DOHH2 (cell line): ENCODE results near the gene DEFB131A.
"Not testable (repeated sequence)": the region's sequence is repeated elsewhere in the genome, so short reads cannot be mapped to it uniquely, and the experiment has no call there.

Experiments
- H3F3A ChIP-seq: fragments of 200-600 bp; sonication (generic), shearing (Covaris generic); 2 replicates; pipeline ENCODE4 v1.6.0; 2016; ENCODE audit warnings: antibody characterized with exemption, mild to moderate bottlenecking; ENCODE audit not compliant: control insufficient read depth, insufficient read depth
- H3K27ac ChIP-seq: fragments of 200-600 bp; sonication (generic); 2 replicates; pipeline ENCODE4 v1.5.1; 2014; ENCODE audit warnings: low read depth, mild to moderate bottlenecking, low read length, moderate library complexity
- H3K27me3 ChIP-seq: fragments of 200-600 bp; sonication (generic); 2 replicates; pipeline ENCODE4 v1.6.1; 2014; ENCODE audit warnings: mild to moderate bottlenecking, low read length, mixed read lengths; ENCODE audit not compliant: control insufficient read depth
- H3K36me3 ChIP-seq: fragments of 200-600 bp; sonication (generic); 2 replicates; pipeline ENCODE4 v1.6.1; 2014; ENCODE audit warnings: mild to moderate bottlenecking, low read length, moderate library complexity, mixed read lengths; ENCODE audit not compliant: control insufficient read depth
- H3K4me1 ChIP-seq: fragments of 200-600 bp; sonication (generic); 2 replicates; pipeline ENCODE4 v1.6.1; 2014; ENCODE audit warnings: mild to moderate bottlenecking, low read length, mixed read lengths; ENCODE audit not compliant: control insufficient read depth
- H3K4me2 ChIP-seq: fragments of 200-600 bp; sonication (generic); 2 replicates; pipeline ENCODE4 v1.6.0; 2014; ENCODE audit warnings: mild to moderate bottlenecking, low read length, moderate library complexity
- H3K4me3 ChIP-seq: fragments of 200-600 bp; sonication (generic); 2 replicates; pipeline ENCODE4 v1.5.1; 2014; ENCODE audit warnings: mild to moderate bottlenecking, low read length, mixed read lengths
- H3K79me2 ChIP-seq: fragments of 200-600 bp; sonication (generic); 2 replicates; pipeline ENCODE4 v1.6.1; 2014; ENCODE audit warnings: mild to moderate bottlenecking, low read length, mixed read lengths; ENCODE audit not compliant: control insufficient read depth
- H3K9me2 ChIP-seq: fragments of 200-600 bp; sonication (generic); replicated peaks from 2 replicates; pipeline ENCODE4 v1.6.1; 2014; ENCODE audit warnings: mild to moderate bottlenecking, low read length, mixed read lengths; ENCODE audit not compliant: control insufficient read depth
- H3K9me3 ChIP-seq: fragments of 200-600 bp; sonication (generic); 2 replicates; pipeline ENCODE4 v1.6.1; 2014; ENCODE audit warnings: antibody characterized with exemption, low read length, mixed read lengths; ENCODE audit not compliant: control insufficient read depth, insufficient read depth
- H4K20me1 ChIP-seq: fragments of 200-600 bp; sonication (generic); 2 replicates; pipeline ENCODE4 v1.6.0; 2014; ENCODE audit warnings: low read depth, mild to moderate bottlenecking, antibody characterized with exemption, low read length, moderate library complexity; ENCODE audit not compliant: control insufficient read depth, insufficient read depth

Gene DEFB131A

GRCh38 chr4:9482871-9483270, 38.7 kb downstream of the DEFB131A start:
- not testable (repeated sequence) for H3K36me3 ChIP-seq, H3K27ac ChIP-seq, H3K9me2 ChIP-seq, H3K27me3 ChIP-seq, H3K9me3 ChIP-seq, H3K4me2 ChIP-seq, H3K79me2 ChIP-seq, H3F3A ChIP-seq, H3K4me1 ChIP-seq, H3K4me3 ChIP-seq, H4K20me1 ChIP-seq

- H4K20me1 ChIP-seq, H3K27me3 ChIP-seq, H3K9me2 ChIP-seq, H3K4me3 ChIP-seq, H3K79me2 ChIP-seq, H3K27ac ChIP-seq, H3K4me2 ChIP-seq, H3K36me3 ChIP-seq, H3F3A ChIP-seq, H3K4me1 ChIP-seq, H3K9me3 ChIP-seq: not testable (repeated sequence)
Measured at GRCh38 chr4:9483682-9484081, 39.5 kb downstream of the DEFB131A start.

GRCh38 chr4:9486880-9487279, 42.7 kb downstream of the DEFB131A start:
- H3K27ac ChIP-seq, H4K20me1 ChIP-seq, H3K79me2 ChIP-seq, H3F3A ChIP-seq, H3K9me3 ChIP-seq, H3K4me2 ChIP-seq, H3K36me3 ChIP-seq, H3K27me3 ChIP-seq, H3K9me2 ChIP-seq, H3K4me1 ChIP-seq, H3K4me3 ChIP-seq: not testable (repeated sequence)

- H3K9me3 ChIP-seq, H3K36me3 ChIP-seq, H3K27ac ChIP-seq, H3K27me3 ChIP-seq, H3K9me2 ChIP-seq, H3K4me2 ChIP-seq, H3K4me3 ChIP-seq, H3K79me2 ChIP-seq, H3F3A ChIP-seq, H4K20me1 ChIP-seq, H3K4me1 ChIP-seq: not testable (repeated sequence)
Measured at GRCh38 chr4:9488796-9489195, 44.6 kb downstream of the DEFB131A start.

- not testable (repeated sequence) for H3K9me3 ChIP-seq, H3K27ac ChIP-seq, H3K4me2 ChIP-seq, H3K36me3 ChIP-seq, H3F3A ChIP-seq, H3K4me3 ChIP-seq, H3K9me2 ChIP-seq, H3K4me1 ChIP-seq, H3K79me2 ChIP-seq, H3K27me3 ChIP-seq, H4K20me1 ChIP-seq
Measured at GRCh38 chr4:9490496-9490895, 46.3 kb downstream of the DEFB131A start.

- H3K9me2 ChIP-seq, H4K20me1 ChIP-seq, H3K4me3 ChIP-seq, H3K4me2 ChIP-seq, H3F3A ChIP-seq, H3K4me1 ChIP-seq, H3K9me3 ChIP-seq, H3K27ac ChIP-seq, H3K27me3 ChIP-seq, H3K79me2 ChIP-seq, H3K36me3 ChIP-seq: not testable (repeated sequence)
Measured at GRCh38 chr4:9490986-9491385, 46.8 kb downstream of the DEFB131A start.

GRCh38 chr4:9493589-9493988, 49.4 kb downstream of the DEFB131A start:
- not testable (repeated sequence) for H3K36me3 ChIP-seq, H3F3A ChIP-seq, H3K79me2 ChIP-seq, H3K9me2 ChIP-seq, H4K20me1 ChIP-seq, H3K9me3 ChIP-seq, H3K27me3 ChIP-seq, H3K4me3 ChIP-seq, H3K4me2 ChIP-seq, H3K4me1 ChIP-seq, H3K27ac ChIP-seq

- H3K9me3 ChIP-seq, H3K27ac ChIP-seq, H3K4me3 ChIP-seq, H3F3A ChIP-seq, H4K20me1 ChIP-seq, H3K36me3 ChIP-seq, H3K27me3 ChIP-seq, H3K79me2 ChIP-seq, H3K9me2 ChIP-seq, H3K4me1 ChIP-seq, H3K4me2 ChIP-seq: not testable (repeated sequence)
Measured at GRCh38 chr4:9494256-9495035, 50.2 kb downstream of the DEFB131A start.
